Neural progenitor cell (in vitro differentiated cells): ENCODE measurements around the gene INHBE.

Experiments
- CTCF ChIP-seq: fragments of 200-600 bp; sonication (generic); IDR thresholded peaks from 2 replicates; pipeline ENCODE4 v1.5.1; 2017; ENCODE audit warnings: antibody characterized with exemption, mild to moderate bottlenecking
- EZH2 ChIP-seq: fragments of 200-600 bp; sonication (generic); IDR thresholded peaks from 2 replicates; pipeline ENCODE4 v1.6.1; 2017; ENCODE audit warnings: antibody characterized with exemption, mild to moderate bottlenecking, moderate library complexity
- EZH2phosphoT487 ChIP-seq: fragments of 200-600 bp; sonication (generic); IDR thresholded peaks from 2 replicates; pipeline ENCODE4 v1.6.1; 2017; ENCODE audit warnings: antibody characterized with exemption

DNA sequence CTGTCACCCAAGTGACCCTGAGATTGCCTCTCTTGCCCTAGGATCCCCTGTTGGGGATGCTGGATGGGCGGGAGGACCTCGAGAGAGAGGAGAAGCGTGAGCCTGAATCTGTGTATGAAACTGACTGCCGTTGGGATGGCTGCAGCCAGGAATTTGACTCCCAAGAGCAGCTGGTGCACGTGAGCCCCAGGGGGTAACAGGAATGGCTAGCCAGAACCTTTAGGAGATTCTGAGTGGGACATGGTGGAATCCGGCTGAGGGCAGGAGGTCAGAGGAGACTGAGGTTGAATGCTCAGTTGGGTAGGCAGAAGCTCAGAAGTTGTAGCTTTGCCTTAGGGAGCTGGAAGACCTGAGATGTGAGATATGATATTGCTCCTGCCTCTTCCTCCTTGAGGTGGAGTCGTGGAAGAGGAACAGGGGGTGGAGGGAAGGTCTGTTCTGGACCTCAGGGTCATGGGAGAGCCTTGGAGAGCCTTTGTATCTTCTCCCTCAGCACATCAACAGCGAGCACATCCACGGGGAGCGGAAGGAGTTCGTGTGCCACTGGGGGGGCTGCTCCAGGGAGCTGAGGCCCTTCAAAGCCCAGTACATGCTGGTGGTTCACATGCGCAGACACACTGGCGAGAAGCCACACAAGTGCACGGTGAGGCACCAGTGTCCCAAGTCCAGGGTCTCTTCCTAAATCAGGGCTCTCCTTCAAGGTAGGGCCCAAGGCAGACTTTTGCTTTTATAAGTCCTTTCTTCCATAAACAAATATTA, 10.8 kb downstream of the INHBE start:
- TF ChIP-seq CTCF = no peak
- no peak for TF ChIP-seq EZH2phosphoT487
- no peak for TF ChIP-seq EZH2
